Activated T-cell treated with anti-CD3 and anti-CD28 coated beads, Interleukin-2, amount 50 U/mL, for 72 hours (primary cell): ENCODE data around the gene CAPN2. TPM values are rescaled to one million over a fixed set of nuclear protein-coding genes. Genes with fewer than 3 reads are reported as not detected.
A peak's percentile ranks its signal among the peaks of the same experiment; 100 is the strongest.
"Not testable (repeated sequence)": the region's sequence is repeated elsewhere in the genome, so short reads cannot be mapped to it uniquely, and the experiment has no call there.

Source experiments
- ATAC-seq, 2 donors: fragments of 150-1000 bp; cut with Tn5 transposase; replicated peaks in 1 of 2; 2 replicates each; pipeline ENCODE4 v1.10.0; 2021; ENCODE audit warnings: moderate library complexity in 2 of 2, mild to moderate bottlenecking in 1 of 2
- DNase-seq, 2 donors: peaks; one replicate each; pipeline ENCODE4 v3.0.0; 2021 to 2022; ENCODE audit warnings: mixed read lengths in 1 of 2
- H3K27ac Mint-ChIP-seq: one replicate; pipeline ENCODE4 v1.8.0; 2022; ENCODE audit warnings: mild to moderate bottlenecking, moderate library complexity, mixed read lengths
- H3K27me3 Mint-ChIP-seq: one replicate; pipeline ENCODE4 v1.8.0; 2022; ENCODE audit warnings: low read depth, mixed read lengths
- H3K36me3 Mint-ChIP-seq, 2 donors: one replicate each; pipeline ENCODE4 v1.8.0; 2022; ENCODE audit warnings: mixed read lengths in 2 of 2, mild to moderate bottlenecking in 1 of 2; ENCODE audit not compliant: insufficient read depth in 2 of 2
- H3K4me1 Mint-ChIP-seq: one replicate; pipeline ENCODE4 v1.8.0; 2022; ENCODE audit warnings: low read depth, mixed read lengths
- H3K4me3 Mint-ChIP-seq, 2 donors: one replicate each; pipeline ENCODE4 v1.8.0; 2022; ENCODE audit warnings: mild to moderate bottlenecking in 2 of 2, mixed read lengths in 2 of 2, moderate library complexity in 2 of 2
- H3K9me3 Mint-ChIP-seq, 2 donors: one replicate each; pipeline ENCODE4 v1.8.0; 2022; ENCODE audit warnings: mixed read lengths in 2 of 2
- total RNA-seq, 2 donors: library from RNA; stranded (reverse); gene quantifications; one replicate each; pipeline ENCODE4 v1.2.3, GENCODE V29; 2022

The CAPN2 gene
- total RNA-seq, 2 donors from 2014 or later = 37.8 to 58.8 TPM

GRCh38 chr1:223793716-223794115 is 81.4 kb downstream of the CAPN2 start:
- Mint-ChIP-seq H3K36me3 (peaks cover 6 to 7% of the 10 kb centered on the region in 2 donors), H3K27me3 (no peaks in the 10 kb centered on the region), H3K4me1 (no peaks in the 10 kb centered on the region)

GRCh38 chr1:223794136-223794880 is 82.0 kb downstream of the CAPN2 start:
- DNase-seq (no peak), ATAC-seq (no peak)
- H3K4me1 Mint-ChIP-seq = no peaks in the 10 kb centered on the region
- H3K36me3 Mint-ChIP-seq = peaks cover 6 to 9% of the 10 kb centered on the region in 2 donors
- H3K9me3 Mint-ChIP-seq = no peaks in the 10 kb centered on the region
- peak overlapping the region; percentile 54 for H3K27ac Mint-ChIP-seq
- H3K27me3 Mint-ChIP-seq = no peaks in the 10 kb centered on the region
- H3K4me3 Mint-ChIP-seq = no peak overlapping the region

More at GRCh38 chr1:223793716-223794115, 81.4 kb downstream of the CAPN2 start:
- ATAC-seq (no peak), DNase-seq (no peak)
- no peaks in the 10 kb centered on the region for H3K9me3 Mint-ChIP-seq
- peak overlapping the region; percentile 54 for H3K27ac Mint-ChIP-seq
- H3K4me3 Mint-ChIP-seq = no peak overlapping the region

- peaks cover 10 to 18% of the 10 kb centered on the region in 2 donors for H3K36me3 Mint-ChIP-seq
- H3K27me3 Mint-ChIP-seq = no peaks in the 10 kb centered on the region
- no peaks in the 10 kb centered on the region for H3K9me3 Mint-ChIP-seq
- no peak overlapping the region for H3K4me3 Mint-ChIP-seq
- H3K4me1 Mint-ChIP-seq = no peaks in the 10 kb centered on the region
- DNase-seq (no peak), ATAC-seq (no peak)
- H3K27ac Mint-ChIP-seq = no peak overlapping the region
Measured at GRCh38 chr1:223796210-223796609, 83.9 kb downstream of the CAPN2 start.

- peaks cover 16 to 23% of the 10 kb centered on the region in 2 donors for H3K36me3 Mint-ChIP-seq
- no peaks in the 10 kb centered on the region for H3K4me1 Mint-ChIP-seq
- H3K27ac Mint-ChIP-seq = no peak overlapping the region
- no peaks in the 10 kb centered on the region for H3K27me3 Mint-ChIP-seq
- no peak overlapping the region for H3K4me3 Mint-ChIP-seq
- ATAC-seq = no peak
- DNase-seq = no peak
- H3K9me3 Mint-ChIP-seq = no peaks in the 10 kb centered on the region
Measured at GRCh38 chr1:223802032-223802431, 89.7 kb downstream of the CAPN2 start.

- H3K36me3 Mint-ChIP-seq = peaks cover 18 to 28% of the 10 kb centered on the region in 2 donors
Measured at GRCh38 chr1:223802602-223803001, 90.3 kb downstream of the CAPN2 start.

GRCh38 chr1:223803211-223803610 is 90.9 kb downstream of the CAPN2 start:
- Mint-ChIP-seq H3K4me1 (no peaks in the 10 kb centered on the region), H3K27ac (no peak overlapping the region), H3K27me3 (no peaks in the 10 kb centered on the region), H3K36me3 (peaks cover 20 to 29% of the 10 kb centered on the region in 2 donors), H3K4me3 (no peak overlapping the region), H3K9me3 (no peaks in the 10 kb centered on the region)
- ATAC-seq (no peak), DNase-seq (no peak)

More at GRCh38 chr1:223802602-223803001, 90.3 kb downstream of the CAPN2 start:
- DNase-seq (no peak), ATAC-seq (no peak)
- no peaks in the 10 kb centered on the region for H3K27me3 Mint-ChIP-seq
- no peak overlapping the region for H3K27ac Mint-ChIP-seq
- H3K4me1 Mint-ChIP-seq = no peaks in the 10 kb centered on the region
- no peak overlapping the region for H3K4me3 Mint-ChIP-seq
- H3K9me3 Mint-ChIP-seq = no peaks in the 10 kb centered on the region

- H3K36me3 Mint-ChIP-seq = peaks cover 22 to 51% of the 10 kb centered on the region in 2 donors
- H3K27me3 Mint-ChIP-seq, DNase-seq, ATAC-seq, H3K27ac Mint-ChIP-seq, H3K9me3 Mint-ChIP-seq, H3K4me3 Mint-ChIP-seq: not testable (repeated sequence)
- H3K4me1 Mint-ChIP-seq = peaks cover 23% of the 10 kb centered on the region
Measured at GRCh38 chr1:223809905-223810304, 97.6 kb downstream of the CAPN2 start.

- no peak overlapping the region for H3K4me3 Mint-ChIP-seq
- H3K27me3 Mint-ChIP-seq = no peaks in the 10 kb centered on the region
- no peaks in the 10 kb centered on the region for H3K9me3 Mint-ChIP-seq
- H3K36me3 Mint-ChIP-seq = peaks cover 19 to 51% of the 10 kb centered on the region in 2 donors
- H3K4me1 Mint-ChIP-seq = peaks cover 29% of the 10 kb centered on the region
- ATAC-seq (peak in 1 of 2 donors; percentile 28), DNase-seq (no peak)
- no peak overlapping the region for H3K27ac Mint-ChIP-seq
Measured at GRCh38 chr1:223810586-223810985, 98.2 kb downstream of the CAPN2 start.

GRCh38 chr1:223811634-223812101 is 99.3 kb downstream of the CAPN2 start:
- H3K4me3 Mint-ChIP-seq = no peak overlapping the region
- ATAC-seq = no peak
- no peaks in the 10 kb centered on the region for H3K9me3 Mint-ChIP-seq
- H3K27ac Mint-ChIP-seq = no peak overlapping the region
- peaks cover 34% of the 10 kb centered on the region for H3K4me1 Mint-ChIP-seq
- no peak for DNase-seq
- no peaks in the 10 kb centered on the region for H3K27me3 Mint-ChIP-seq
- H3K36me3 Mint-ChIP-seq = peaks cover 16 to 51% of the 10 kb centered on the region in 2 donors

GRCh38 chr1:223813645-223814044 is 101.3 kb downstream of the CAPN2 start:
- peaks cover 10 to 43% of the 10 kb centered on the region in 2 donors for H3K36me3 Mint-ChIP-seq
- H3K27ac Mint-ChIP-seq = no peak overlapping the region
- H3K9me3 Mint-ChIP-seq = no peaks in the 10 kb centered on the region
- H3K27me3 Mint-ChIP-seq = no peaks in the 10 kb centered on the region
- peaks cover 34% of the 10 kb centered on the region for H3K4me1 Mint-ChIP-seq
- DNase-seq (no peak), ATAC-seq (no peak)
- H3K4me3 Mint-ChIP-seq = no peak overlapping the region

GRCh38 chr1:223815020-223815853 is 102.9 kb downstream of the CAPN2 start:
- H3K36me3 Mint-ChIP-seq = peaks cover 12 to 43% of the 10 kb centered on the region in 2 donors

GRCh38 chr1:223815865-223816264 is 103.5 kb downstream of the CAPN2 start:
- DNase-seq (no peak), ATAC-seq (no peak)
- no peaks in the 10 kb centered on the region for H3K9me3 Mint-ChIP-seq
- no peaks in the 10 kb centered on the region for H3K27me3 Mint-ChIP-seq
- peaks cover 12 to 39% of the 10 kb centered on the region in 2 donors for H3K36me3 Mint-ChIP-seq
- H3K4me1 Mint-ChIP-seq = peaks cover 34% of the 10 kb centered on the region
- no peak overlapping the region for H3K4me3 Mint-ChIP-seq
- H3K27ac Mint-ChIP-seq = peak overlapping the region; percentile 20

More at GRCh38 chr1:223815020-223815853, 102.9 kb downstream of the CAPN2 start:
- H3K27ac Mint-ChIP-seq = peak overlapping the region; percentile 10
- no peak overlapping the region for H3K4me3 Mint-ChIP-seq
- H3K27me3 Mint-ChIP-seq = no peaks in the 10 kb centered on the region
- ATAC-seq (no peak), DNase-seq (no peak)
- peaks cover 34% of the 10 kb centered on the region for H3K4me1 Mint-ChIP-seq
- H3K9me3 Mint-ChIP-seq = no peaks in the 10 kb centered on the region

GRCh38 chr1:223817265-223817664 is 104.9 kb downstream of the CAPN2 start:
- Mint-ChIP-seq H3K4me1 (peaks cover 34% of the 10 kb centered on the region), H3K36me3 (peaks cover 12 to 37% of the 10 kb centered on the region in 2 donors)
- ATAC-seq = not testable (repeated sequence)

More at GRCh38 chr1:223817265-223817664, 104.9 kb downstream of the CAPN2 start:
- not testable (repeated sequence) for H3K27me3 Mint-ChIP-seq, H3K4me3 Mint-ChIP-seq, H3K9me3 Mint-ChIP-seq, DNase-seq, H3K27ac Mint-ChIP-seq
